Astrocyte of the hippocampus (primary cell): ENCODE results near the gene PARD6A.
A peak's percentile ranks its signal among the peaks of the same experiment; 100 is the strongest.

Experiments used
- DNase-seq: peaks from one replicate; pipeline ENCODE4 v3.0.0; 2011; ENCODE audit warnings: low read depth, low spot score

Gene PARD6A

DNA sequence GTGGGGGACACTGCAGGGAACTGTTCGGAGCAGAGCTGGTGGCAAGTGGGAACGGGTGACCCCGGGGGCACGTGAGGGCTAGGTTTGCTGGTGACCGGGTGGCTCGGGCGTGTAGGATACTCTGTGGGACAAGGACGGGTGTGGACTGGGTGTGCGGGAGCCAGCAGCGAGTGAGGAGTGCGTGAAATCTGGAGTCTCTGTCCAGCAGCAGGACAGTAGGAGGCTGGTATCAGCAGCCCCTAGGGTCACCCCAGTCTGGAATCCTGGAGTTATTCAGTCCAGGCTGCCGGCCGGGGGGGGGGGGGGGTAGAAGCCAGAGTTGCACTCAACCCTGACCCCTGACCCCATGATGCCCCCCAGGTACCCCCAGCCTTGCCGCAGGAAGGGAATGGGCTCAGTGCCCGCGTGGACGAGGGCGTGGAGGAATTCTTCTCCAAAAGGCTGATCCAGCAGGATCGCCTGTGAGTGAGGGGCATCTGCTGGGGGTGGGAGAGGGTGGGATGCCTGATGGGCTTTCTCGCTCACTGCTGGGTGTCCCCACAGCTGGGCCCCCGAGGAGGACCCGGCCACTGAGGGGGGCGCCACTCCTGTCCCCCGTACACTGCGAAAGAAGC, 6.9 kb upstream of the PARD6A start:
- DNase-seq = no peak

DNA sequence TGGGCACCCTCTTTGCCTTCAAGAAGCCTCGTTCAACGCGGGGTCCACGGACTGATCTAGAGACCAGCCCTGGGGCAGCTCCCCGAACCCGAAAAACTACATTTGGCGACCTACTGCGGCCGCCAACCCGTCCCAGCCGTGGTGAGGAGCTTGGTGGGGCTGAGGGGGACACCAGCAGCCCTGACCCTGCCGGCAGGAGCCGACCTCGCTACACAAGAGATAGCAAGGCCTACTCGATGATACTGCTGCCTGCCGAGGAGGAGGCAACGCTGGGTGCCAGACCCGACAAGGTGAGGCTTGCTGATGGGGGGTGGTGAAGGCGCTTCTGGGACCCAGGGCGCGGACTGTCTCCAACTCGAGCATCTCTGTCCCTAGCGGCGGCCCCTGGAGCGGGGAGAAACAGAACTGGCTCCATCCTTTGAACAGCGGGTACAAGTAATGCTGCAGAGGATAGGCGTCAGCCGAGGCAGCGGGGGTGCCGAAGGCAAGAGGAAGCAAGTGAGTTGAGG, 6.3 kb upstream of the PARD6A start:
- DNase-seq = no peak

DNA sequence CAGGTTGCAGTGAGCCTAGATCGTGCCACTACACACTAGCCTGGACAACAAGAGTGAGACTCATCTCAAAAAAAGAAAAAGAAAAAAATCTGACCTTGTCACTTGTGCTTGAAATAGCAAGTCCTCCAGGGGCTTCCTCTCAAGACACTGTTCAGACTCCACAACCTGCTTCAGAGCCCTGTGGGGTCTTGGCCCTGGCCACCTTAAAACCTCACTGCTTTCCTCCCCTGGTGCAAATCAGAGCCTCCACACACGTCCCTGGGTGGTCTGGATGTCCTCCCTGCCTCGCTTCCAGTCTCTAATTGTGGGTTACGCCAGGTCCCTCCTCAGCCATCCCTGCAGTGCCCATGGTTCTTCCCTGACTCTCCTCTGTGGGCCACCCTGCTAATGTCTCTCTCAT, 5.4 kb upstream of the PARD6A start:
- no peak for DNase-seq

DNA sequence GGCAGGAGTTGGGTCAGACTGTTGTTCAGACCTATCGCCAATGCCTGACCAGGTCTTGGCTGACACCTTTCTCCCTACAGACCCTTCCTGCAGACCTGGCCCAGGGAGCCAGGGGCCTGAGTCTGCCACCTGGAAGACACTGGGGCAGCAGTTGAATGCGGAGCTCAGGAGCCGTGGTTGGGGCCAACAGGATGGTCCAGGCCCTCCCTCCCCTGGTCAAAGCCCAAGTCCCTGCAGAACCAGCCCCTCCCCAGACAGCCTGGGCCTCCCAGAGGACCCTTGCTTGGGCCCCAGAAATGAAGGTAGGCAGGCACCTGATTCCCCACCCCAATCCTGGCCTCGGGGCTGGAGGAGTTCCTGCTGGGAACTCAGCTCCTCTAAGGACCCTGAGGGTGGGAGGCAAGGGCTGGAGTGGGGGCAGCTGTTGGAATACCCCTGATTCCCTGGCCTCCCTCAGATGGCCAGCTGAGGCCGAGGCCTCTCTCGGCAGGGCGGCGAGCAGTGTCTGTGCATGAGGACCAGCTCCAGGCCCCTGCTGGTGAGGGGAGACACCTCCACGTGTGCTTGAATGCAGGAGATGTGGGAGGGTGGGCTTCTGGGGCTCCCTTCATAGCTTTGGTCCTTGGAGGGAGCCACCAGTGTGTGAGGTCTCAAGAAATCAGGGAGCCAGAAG, 4.3 kb upstream of the PARD6A start:
- no peak for DNase-seq

DNA sequence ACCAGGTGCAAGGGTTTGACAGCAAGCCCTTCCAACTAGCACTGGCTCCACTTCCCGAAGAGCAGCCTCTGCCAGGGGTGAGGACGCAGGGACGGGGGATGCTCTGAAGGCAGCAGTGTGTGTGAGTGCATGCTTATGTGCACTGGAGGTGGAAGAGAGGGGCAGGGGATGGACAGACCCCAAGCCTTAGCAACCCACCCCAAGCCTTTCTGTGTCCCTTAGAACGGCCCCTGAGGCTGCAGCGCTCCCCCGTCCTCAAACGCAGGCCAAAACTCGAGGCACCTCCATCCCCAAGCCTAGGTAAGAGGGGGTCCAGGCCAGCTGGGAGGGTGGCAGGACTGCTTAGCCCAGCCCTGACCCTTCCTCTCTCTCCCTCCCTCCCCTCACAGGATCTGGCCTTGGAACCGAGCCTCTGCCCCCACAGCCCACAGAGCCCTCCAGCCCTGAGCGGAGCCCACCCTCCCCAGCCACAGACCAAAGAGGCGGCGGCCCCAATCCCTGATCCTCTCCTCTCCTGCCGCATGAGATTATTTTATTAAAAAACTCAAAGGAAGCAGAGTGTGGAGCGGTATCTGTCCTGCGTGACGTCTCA, 3.6 kb upstream of the PARD6A start:
- DNase-seq = no peak

DNA sequence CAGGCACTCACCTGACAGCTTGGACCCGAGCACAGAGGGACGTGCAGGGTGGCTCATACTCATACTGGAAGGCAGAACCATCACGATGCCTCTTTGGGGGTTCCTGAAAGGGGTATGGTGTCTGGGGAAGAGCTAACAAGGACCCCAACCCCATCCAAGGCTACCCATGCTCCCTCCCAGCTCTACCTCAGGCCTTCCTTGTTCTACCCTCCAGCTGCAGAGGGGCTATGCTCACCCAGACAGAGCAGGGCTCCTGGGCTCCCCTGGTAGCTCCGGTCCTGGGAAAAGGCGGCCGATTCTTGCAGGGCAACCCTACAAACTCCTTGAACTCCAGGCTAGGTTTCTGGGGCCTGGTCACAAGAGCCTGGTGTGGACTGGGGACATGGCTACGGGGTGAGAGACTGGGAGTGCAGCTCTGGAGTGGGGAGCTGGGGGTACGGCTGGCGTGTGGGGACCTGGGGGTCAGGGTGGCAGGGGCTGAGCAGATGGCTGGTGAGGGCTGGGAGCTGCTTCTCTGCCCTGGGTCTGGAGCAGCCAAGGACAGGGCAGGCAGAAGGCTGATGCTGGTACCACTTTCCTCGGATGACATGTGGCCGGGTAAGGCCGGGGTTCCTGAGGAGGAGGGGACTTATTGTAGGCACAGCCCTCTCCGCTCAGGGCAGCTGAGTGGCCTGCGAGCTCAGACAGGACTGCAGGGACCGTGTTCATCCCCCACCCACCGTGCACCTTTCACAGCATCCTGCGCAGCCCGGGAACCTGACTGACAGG, 2.8 kb upstream of the PARD6A start:
- DNase-seq = no peak

DNA sequence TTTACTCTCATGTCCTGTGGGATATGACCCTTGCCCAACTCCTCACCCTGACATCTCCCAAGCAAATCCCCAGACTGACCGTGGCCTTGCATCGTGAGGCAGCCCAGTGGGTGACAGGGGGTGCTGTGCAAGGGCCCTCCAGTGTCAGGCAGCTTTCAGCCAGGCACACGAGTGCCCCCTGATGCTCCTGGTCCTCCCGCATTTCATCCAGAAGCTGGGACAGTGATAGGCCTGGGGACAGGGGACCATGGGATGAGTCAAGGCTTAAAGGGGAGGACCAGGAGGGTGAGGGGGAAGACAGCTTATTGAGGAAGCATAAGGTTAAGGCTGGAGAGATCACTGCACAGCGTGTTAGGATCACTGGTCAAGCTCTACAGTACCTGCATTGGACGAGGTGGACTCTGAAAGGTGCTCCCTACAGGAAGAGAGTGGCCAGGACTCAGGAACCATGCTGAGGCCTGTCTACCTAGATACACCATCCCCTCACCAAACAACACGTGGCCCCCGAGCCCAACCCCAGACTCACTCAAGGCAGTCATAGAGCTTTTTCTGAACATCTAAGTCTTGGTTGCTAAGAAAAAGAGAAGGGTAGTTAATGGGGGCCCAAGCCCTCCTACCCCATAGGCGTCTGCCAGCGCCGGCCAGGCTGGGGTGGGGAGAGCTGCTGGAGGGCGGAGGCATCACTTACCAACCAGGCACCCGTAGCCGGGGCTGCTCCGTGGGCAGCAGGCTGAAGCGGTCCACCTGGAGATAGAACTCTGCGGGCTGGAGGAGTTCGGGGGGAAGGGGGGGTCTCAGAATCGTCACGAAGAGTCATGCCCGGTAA, 1.7 kb upstream of the PARD6A start:
- no peak for DNase-seq

DNA sequence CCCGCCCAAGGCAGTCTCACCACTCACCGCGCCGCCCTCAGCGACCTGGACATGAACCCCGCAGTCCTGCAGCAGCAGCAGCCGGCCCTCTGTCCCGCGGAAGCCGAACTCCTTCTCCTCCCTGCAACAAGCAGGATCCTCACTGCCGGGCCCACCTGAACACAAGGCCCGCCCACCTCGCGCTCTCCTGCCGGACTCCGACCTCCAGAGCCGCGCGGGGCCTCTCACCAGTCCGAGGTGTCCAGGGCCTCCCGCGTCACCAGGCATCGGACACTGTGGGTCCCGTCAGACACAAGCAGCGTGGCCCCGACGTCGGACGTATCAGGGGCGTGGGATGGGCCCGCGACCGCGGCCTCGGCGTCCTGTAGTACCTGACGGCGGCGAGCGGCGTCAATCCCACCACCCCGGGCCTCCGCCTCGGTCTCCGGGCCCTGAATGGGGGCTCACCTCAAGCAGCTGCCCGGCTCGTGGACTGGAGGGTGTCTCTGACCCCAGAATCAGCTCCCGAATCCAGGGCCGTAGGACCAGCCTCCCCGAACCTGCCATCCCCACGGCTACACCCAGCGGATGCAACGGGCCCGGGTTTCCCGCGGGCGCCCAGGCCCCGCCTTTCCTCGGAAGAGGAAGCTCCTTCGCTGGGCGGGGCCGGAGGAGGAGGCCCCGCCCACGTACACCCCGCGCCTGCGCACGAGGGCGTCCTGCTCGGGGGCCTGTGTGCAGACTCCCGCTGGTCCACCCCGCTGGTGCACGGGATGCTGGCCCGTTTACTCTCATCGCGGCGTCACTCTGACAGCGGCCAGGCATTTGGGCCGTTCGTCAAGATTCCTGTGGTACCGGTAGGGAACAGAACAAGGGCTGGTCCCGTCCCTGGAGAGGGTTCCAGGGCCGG, 841 bp upstream of the PARD6A start, which contains the start of gene ACD:
Gene ACD (minus strand): TSS at position 586 of the 889 bp plus-strand sequence. CDS start 40 bp downstream, at position 546.
- DNase-seq = peak; percentile 97

DNA sequence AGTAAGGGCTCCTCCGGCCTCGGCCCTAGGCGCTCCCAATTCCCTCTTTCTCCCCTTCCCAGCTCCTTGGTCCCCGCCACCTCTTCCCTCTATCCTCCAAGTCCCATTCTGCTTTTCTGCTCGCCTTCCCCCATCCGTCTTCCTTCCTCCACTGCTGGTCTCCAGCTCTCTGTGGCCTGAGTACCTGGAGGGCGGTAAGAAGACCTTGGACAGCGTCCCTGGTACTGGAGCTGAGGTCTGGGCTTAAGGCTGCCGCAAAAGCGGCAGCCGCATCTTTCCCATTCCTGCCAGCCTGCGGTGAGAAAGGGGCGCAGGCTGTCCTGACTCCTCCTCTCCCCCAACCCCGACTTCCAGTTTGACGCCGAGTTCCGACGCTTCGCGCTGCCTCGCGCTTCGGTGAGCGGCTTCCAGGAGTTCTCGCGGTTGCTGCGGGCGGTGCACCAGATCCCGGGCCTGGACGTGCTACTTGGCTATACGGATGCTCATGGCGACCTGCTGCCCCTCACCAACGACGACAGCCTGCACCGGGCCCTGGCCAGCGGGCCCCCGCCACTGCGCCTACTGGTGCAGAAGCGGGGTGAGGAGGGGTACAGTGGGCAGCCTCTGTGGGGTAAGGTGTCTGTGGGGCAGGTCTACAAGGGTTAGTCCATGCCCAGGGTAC, 471 bp downstream of the PARD6A start:
- peak; percentile 80 for DNase-seq

DNA sequence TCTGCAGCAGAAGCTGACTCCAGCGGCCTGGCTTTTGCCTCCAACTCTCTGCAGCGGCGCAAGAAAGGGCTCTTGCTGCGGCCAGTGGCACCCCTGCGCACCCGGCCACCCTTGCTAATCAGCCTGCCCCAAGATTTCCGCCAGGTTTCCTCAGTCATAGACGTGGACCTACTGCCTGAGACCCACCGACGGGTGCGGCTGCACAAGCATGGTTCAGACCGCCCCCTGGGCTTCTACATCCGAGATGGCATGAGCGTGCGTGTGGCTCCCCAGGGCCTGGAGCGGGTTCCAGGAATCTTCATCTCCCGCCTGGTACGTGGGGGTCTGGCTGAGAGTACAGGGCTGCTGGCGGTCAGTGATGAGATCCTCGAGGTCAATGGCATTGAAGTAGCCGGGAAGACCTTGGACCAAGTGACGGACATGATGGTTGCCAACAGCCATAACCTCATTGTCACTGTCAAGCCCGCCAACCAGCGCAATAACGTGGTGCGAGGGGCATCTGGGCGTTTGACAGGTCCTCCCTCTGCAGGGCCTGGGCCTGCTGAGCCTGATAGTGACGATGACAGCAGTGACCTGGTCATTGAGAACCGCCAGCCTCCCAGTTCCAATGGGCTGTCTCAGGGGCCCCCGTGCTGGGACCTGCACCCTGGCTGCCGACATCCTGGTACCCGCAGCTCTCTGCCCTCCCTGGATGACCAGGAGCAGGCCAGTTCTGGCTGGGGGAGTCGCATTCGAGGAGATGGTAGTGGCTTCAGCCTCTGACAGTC, 1.3 kb downstream of the PARD6A start:
- DNase-seq = no peak

DNA sequence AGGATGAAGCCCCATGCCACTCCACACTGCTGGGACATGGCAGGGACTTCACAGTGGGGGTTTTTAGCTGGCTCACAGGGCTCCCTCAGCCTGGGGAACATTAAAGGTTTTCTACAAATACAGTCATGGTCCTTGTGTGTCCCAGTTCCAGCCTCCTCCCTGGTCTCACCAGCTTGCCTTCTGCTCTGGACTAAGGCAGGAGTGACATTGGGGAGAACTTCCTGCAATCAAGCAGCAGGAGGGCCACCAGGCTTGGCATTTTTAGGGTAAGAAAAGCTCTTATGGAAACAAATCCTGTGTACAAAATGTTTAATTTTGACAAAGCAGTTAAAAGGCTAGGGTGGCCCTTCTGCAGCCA, 1.9 kb downstream of the PARD6A start:
- no peak for DNase-seq

DNA sequence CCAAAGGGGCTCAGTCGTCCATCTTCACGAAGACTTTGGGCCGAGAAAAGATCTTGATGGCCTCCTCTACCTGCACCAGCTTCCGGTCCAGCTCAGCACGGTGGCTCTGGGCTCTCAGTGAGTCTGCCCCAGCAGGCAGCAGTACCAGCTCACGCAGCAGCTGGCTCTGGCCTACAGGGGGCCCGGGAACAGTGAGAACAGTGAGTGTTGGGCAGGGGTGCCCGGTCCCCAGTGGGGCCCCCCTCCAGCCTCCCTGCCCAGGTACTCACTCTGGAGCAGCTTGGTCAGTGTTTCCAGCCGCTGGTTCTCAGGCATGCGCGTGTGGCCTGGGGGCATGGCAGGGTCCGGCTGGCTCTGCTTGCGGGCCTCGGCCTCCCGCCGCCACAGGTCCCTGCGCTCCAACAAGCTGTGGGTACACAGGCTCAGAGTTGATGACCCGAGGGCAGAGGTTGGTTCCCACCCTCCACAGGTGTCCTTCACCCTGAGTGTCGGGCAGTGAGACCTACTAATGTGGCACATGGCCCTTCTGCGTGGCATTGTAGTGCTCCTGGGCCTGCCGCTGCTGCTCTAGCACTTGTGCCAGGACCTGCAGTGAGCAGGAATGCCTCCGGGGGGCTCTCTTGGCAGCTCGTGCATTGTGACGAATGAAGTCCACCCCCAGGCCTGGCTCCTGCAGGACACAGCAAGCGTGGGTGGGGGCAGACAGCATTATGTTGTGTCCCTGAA, 2.6 kb downstream of the PARD6A start:
- no peak for DNase-seq

DNA sequence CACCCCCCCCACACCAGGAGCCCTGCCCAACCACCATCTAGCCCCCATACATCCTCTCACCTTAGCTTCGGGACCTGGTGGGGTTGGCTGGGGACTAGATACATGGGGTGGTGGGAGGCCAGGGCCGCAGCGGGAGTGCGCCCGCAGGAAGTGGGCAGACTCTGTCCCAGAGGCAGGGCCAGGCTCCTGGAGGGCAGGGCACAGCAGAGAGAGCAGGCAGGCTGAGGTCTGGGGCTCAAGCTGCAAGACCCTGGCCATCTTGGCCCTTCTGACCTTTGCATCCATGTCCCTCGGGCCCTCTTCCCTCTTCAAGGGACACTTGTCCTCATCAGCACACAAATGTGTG, 3.1 kb downstream of the PARD6A start:
- no peak for DNase-seq

DNA sequence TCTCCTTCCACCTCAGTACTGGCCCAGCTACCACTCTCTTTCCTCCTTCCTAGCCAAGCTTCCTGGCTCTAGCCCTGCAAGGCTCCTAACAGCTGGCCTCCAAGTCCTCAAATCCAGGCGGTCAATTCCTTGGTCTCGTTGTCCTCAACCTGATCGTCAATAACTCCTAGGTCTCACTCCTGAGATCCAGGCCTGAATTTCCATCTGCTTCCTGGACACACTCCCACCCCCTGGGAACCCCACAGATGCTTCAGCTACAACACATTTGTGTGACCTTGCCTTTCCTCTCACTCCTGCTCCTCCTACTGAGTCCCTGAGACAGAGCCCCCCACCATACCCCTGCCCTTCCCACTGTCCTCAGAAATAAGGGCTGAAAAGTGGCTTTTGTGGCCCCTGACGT, 3.5 kb downstream of the PARD6A start:
- DNase-seq = no peak

DNA sequence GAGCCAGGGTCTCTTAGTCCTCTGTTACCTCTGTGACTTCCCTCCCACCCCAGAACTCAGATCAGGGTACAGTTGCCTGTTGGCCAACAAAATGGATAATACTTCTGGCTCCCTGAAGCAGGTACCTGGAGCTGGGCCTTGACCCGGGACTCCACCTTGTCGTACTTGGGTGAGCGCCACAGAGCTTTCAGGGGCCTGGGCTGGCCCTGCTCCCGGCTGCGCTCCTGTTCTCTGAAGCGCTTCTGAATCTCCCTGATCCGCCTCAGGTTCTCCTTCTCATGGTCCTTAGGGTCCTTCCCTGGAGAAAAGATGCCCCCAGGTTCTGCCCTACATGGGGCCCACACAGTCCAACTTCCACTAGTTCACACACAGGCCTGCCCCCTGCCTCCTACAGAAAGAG, 4.1 kb downstream of the PARD6A start:
- no peak for DNase-seq

DNA sequence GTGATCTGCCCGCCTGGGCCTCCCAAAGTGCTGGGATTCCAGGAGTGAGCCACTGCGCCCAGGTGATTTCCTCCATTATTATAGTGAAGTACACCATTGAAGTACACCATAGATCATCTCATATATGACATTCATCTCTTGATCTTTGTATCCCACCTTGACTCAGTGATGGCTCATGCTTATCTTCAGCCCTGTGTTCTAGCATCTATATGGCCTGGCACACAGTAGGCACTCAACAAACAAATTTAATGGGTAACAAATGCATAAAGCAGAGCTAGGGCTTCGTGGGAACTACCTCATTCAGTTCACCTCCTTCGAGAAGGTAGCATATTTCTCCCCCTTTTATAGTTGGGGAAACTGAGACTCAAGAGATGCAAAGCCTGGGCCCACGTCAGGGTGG, 4.8 kb downstream of the PARD6A start:
- DNase-seq = no peak

DNA sequence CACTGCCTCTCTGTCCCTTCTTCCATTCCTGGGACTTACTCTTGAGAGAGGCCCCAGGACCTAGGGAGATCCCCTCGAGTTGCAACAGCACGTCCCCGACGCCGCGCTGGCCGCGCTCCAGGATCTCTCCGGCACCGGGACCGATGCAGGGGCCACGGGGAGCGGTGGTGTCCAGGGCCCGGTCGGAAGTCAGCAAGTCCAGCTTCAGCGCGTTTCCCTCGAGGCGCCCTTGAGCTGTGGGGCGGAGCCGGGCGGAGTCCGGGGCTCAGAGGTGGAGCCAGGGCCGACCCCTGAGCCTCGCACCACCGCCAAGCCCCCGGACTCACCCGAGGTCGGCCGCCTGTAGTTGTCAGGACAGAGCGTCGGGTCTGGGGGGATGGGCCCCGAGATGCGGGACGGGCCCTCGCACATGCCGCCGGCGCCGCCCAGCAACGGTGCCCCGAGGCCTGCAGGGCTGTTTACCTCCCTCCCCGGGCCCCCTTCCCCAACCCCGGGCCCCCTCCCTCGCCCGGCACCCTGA, 5.3 kb downstream of the PARD6A start:
- peak; percentile 41 for DNase-seq
